Right lobe of liver (tissue), 6 donors: Measurements from ENCODE around the gene IQSEC1. TPM values are rescaled to one million over a fixed set of nuclear protein-coding genes. Genes with fewer than 3 reads are reported as not detected.

Source experiments
- ATAC-seq, 4 donors: fragments of 200-7000 bp; cut with Tn5 transposase; one replicate each; pipeline ENCODE4 v1.9.1; 2020; ENCODE audit warnings: mild to moderate bottlenecking in 4 of 4, moderate library complexity in 4 of 4
- DNase-seq, 3 donors: peaks; one replicate each; pipeline ENCODE4 v3.0.0-alpha.2; 2020
- H3K27ac ChIP-seq, 3 donors: fragments of 200-600 bp; one replicate each; pipeline ENCODE4 v1.8.0; 2022
- H3K27me3 ChIP-seq, 2 donors: fragments of 200-600 bp; one replicate each; pipeline ENCODE4 v1.8.0; 2022
- H3K36me3 ChIP-seq, 4 donors: fragments of 200-600 bp; sonication (generic) in 1 of 4; one replicate each; pipeline versions ENCODE4 v1.5.1 to v1.8.0; 2017 to 2022; ENCODE audit warnings: control low read depth in 1 of 4
- H3K4me1 ChIP-seq, 4 donors: fragments of 200-600 bp; sonication (generic) in 1 of 4; one replicate each; pipeline versions ENCODE4 v1.5.1 to v1.8.0; 2017 to 2022; ENCODE audit warnings: control low read depth in 1 of 4
- H3K4me3 ChIP-seq, 3 donors: fragments of 200-600 bp; one replicate each; pipeline ENCODE4 v1.8.0; 2022
- H3K9me3 ChIP-seq, 4 donors: fragments of 200-600 bp; sonication (generic) in 1 of 4; one replicate each; pipeline versions ENCODE4 v1.5.1 to v1.8.0; 2017 to 2022; ENCODE audit warnings: control low read depth in 1 of 4
- CTCF ChIP-seq, 4 donors: fragments of 200-600 bp in 3 of 4; fragments of 450-650 bp in 1 of 4; IDR thresholded peaks; one replicate each; pipeline versions ENCODE4 v1.5.1 to v1.8.0; 2016 to 2022; ENCODE audit warnings: antibody characterized with exemption in 4 of 4, mild to moderate bottlenecking in 2 of 4
- POLR2A ChIP-seq: fragments of 450-650 bp; IDR thresholded peaks from one replicate; pipeline ENCODE4 v1.6.1; 2017; ENCODE audit warnings: antibody characterized with exemption, mild to moderate bottlenecking
- WGBS: methylation state at CpG from one replicate; pipeline ENCODE4 v1.1.6; 2018; ENCODE audit warnings: low coverage, low lambda C conversion rate; ENCODE audit not compliant: insufficient coverage; ENCODE audit errors: missing lambda C conversion rate; 5-methylcytosine and 5-hydroxymethylcytosine counted together
- intact Hi-C, 2 donors: fragments of 100-400 bp; cut with DNase I; formaldehyde crosslinking; loops; one replicate each; pipeline versions ENCODE4 v1.11.2 to v1.14.1; 2022
- total RNA-seq, 6 experiments: library from RNA; depleted of rRNA in 2 of 6; stranded (reverse); fragments of >200 nt in 2 of 6; fragmentation: NEBNext Ultra II Directional in 3 of 6; extraction: Animal tissue kit (Norgen Biotek cat#: 25700) in 3 of 6; gene quantifications; one replicate each; pipeline versions ENCODE4 v1.1.0 to v1.2.4, GENCODE V29; 2016 to 2023
- donor health status: DM: no; HTN: yes; CAD: no.
- donor health status: DM: no; HTN: no; CAD: no.
- donor health status: DM: no; HTN: no; CAD: no.
- donor health status: DM: no; HTN: yes; CAD: no.
- donor health status: DM: no; HTN: yes; CAD: no.

Gene IQSEC1
- total RNA-seq, 6 experiments from 2014 or later = 32.1 to 61.3 (median 48.9) TPM

GRCh38 chr3:13099707-13100106 is 26.5 kb upstream of the IQSEC1 start:
- TF ChIP-seq POLR2A (no peak), CTCF (IDR thresholded peaks at IDR 0.05) (no peak)
- ATAC-seq (no peak), DNase-seq (no peak)
- intact Hi-C loops = loop anchor here (5.0 to 10.0 kb wide), 3 partner anchors 358 to 555 kb away; no protein-coding TSS in a partner anchor
- Histone ChIP-seq H3K4me3 (no peak overlapping the region), H3K36me3 (no peaks in the 10 kb centered on the region), H3K9me3 (no peaks in the 10 kb centered on the region), H3K27ac (no peak overlapping the region), H3K4me1 (no peaks in the 10 kb centered on the region), H3K27me3 (no peaks in the 10 kb centered on the region)
- WGBS = 92% methylated on average over 9 of the region's 10 CpGs

GRCh38 chr3:13098192-13098988 is 25.2 kb upstream of the IQSEC1 start:
- DNase-seq (no peak), ATAC-seq (no peak)
- H3K27ac ChIP-seq = no peak overlapping the region
- no peaks in the 10 kb centered on the region for H3K9me3 ChIP-seq
- no peak for TF ChIP-seq POLR2A
- no peak for TF ChIP-seq CTCF (IDR thresholded peaks at IDR 0.05)
- H3K36me3 ChIP-seq = no peaks in the 10 kb centered on the region
- intact Hi-C loops = loop anchor here (5.0 to 10.0 kb wide), 3 partner anchors 359 to 556 kb away; no protein-coding TSS in a partner anchor
- WGBS = 80% methylated on average over 9 of the region's 9 CpGs
- H3K4me3 ChIP-seq = no peak overlapping the region
- H3K4me1 ChIP-seq = no peaks in the 10 kb centered on the region
- H3K27me3 ChIP-seq = no peaks in the 10 kb centered on the region

GRCh38 chr3:13096356-13096755 is 23.1 kb upstream of the IQSEC1 start:
- TF ChIP-seq POLR2A (no peak), CTCF (IDR thresholded peaks at IDR 0.05) (no peak)
- no peak overlapping the region for H3K27ac ChIP-seq
- ATAC-seq (no peak), DNase-seq (no peak)
- H3K4me3 ChIP-seq = no peak overlapping the region
- H3K4me1 ChIP-seq = peaks cover 0 to 12% (median 0%) of the 10 kb centered on the region in 4 donors
- H3K9me3 ChIP-seq = no peaks in the 10 kb centered on the region
- WGBS = 85% methylated on average over 4 of the region's 8 CpGs
- intact Hi-C loops = loop anchor here (5.0 to 10.0 kb wide), 3 partner anchors 361 to 558 kb away; no protein-coding TSS in a partner anchor
- no peaks in the 10 kb centered on the region for H3K27me3 ChIP-seq
- no peaks in the 10 kb centered on the region for H3K36me3 ChIP-seq

- Histone ChIP-seq H3K36me3 (no peaks in the 10 kb centered on the region), H3K27me3 (no peaks in the 10 kb centered on the region), H3K27ac (no peak overlapping the region), H3K4me1 (peaks cover 0 to 12% (median 0%) of the 10 kb centered on the region in 4 donors), H3K4me3 (no peak overlapping the region), H3K9me3 (no peaks in the 10 kb centered on the region)
- 48% methylated on average over 16 of the region's 21 CpGs for WGBS
- DNase-seq = no peak
- no peak for ATAC-seq
- intact Hi-C loops = loop anchor here (5.0 to 10.0 kb wide), 3 partner anchors 362 to 559 kb away; no protein-coding TSS in a partner anchor
- no peak for TF ChIP-seq POLR2A
- no peak for TF ChIP-seq CTCF (IDR thresholded peaks at IDR 0.05)
Observed at GRCh38 chr3:13095408-13095937, 22.2 kb upstream of the IQSEC1 start.
